Activated CD4-positive, alpha-beta T cell treated with anti-CD3 and anti-CD28 coated beads, Interleukin-2, amount 10 ng/mL, durations not matched to agents 7 days and 5 days (primary cell): Measurements from ENCODE around the gene DDX27. TPM values are rescaled to one million over a fixed set of nuclear protein-coding genes. Genes with fewer than 3 reads are reported as not detected.

Experiments used
- CTCF ChIA-PET: fragments of 350-600 bp; sonication (Branson Sonifier 250); formaldehyde crosslinking; loops from one replicate; lab custom pipeline; 2021; ENCODE audit warnings: antibody characterized with exemption; lab: Charles Lee
- POLR2A ChIA-PET: fragments of 350-600 bp; sonication (Branson Sonifier 250); formaldehyde crosslinking; loops from one replicate; lab custom pipeline; 2021; ENCODE audit warnings: antibody characterized with exemption; lab: Charles Lee
- DNase-seq: peaks from one replicate; pipeline ENCODE4 v3.0.0-alpha.2; 2020
- H3K27ac Mint-ChIP-seq: one replicate; pipeline ENCODE4 v1.8.0; 2021; ENCODE audit warnings: mild to moderate bottlenecking, moderate library complexity, mixed read lengths
- H3K27me3 Mint-ChIP-seq: one replicate; pipeline ENCODE4 v1.8.0; 2021; ENCODE audit warnings: mixed read lengths
- H3K36me3 Mint-ChIP-seq: one replicate; pipeline ENCODE4 v1.8.0; 2021; ENCODE audit warnings: low read depth, mixed read lengths
- H3K4me1 Mint-ChIP-seq: one replicate; pipeline ENCODE4 v1.8.0; 2021; ENCODE audit warnings: mixed read lengths
- H3K4me3 Mint-ChIP-seq: one replicate; pipeline ENCODE4 v1.8.0; 2021; ENCODE audit warnings: mild to moderate bottlenecking, moderate library complexity, mixed read lengths
- H3K9me3 Mint-ChIP-seq: one replicate; pipeline ENCODE4 v1.8.0; 2021; ENCODE audit warnings: mixed read lengths
- total RNA-seq, 2 experiments: library from RNA; stranded (reverse); gene quantifications; one replicate each; pipeline ENCODE4 v1.2.3, GENCODE V29; 2021

DDX27 gene
- total RNA-seq, 2 experiments from 2014 or later: 39.1 to 42.0 TPM

DNA sequence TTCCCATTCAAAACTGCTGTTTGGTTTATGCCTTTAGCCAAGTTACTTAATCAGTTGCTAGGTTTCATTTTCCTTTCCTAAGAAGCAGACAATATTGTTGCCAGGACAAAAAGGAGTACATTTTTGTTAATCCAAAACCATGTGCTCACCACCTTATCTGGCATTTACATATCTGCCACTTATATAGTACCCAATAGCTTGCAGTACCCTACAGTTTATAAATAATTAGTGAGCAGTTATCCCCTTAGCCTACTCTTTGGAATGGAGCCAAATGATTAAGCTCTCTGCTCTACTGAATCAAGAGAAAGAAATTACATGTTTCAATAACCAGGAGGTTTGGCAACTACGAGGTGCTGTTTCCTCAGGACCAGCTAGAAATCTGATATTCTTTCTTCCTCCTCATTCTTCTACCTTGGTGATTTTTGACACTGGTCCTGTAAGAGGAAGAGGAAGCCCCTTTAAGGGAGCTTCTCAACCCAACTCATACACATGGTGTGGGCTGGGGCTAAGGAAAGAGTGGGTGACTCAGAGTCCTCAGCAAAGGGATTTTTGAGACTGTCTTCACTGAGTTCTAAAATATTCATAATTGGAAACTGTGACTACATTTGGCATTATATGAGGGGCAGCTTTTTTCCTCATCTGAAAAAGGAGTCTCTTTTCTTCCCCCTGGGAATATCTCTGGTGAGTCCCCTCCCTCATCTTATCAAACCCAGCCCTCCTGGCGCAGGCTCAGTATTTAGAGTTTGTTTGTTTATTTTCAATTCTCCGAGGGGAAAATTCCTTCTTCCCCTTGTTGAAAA is 57.1 kb downstream of the DDX27 start:
- no peaks in the 10 kb centered on the region for H3K27me3 Mint-ChIP-seq
- H3K4me3 Mint-ChIP-seq: peak overlapping the region; percentile 98
- H3K9me3 Mint-ChIP-seq: peaks cover 15% of the 10 kb centered on the region
- CTCF ChIA-PET: interaction anchor here (1.2 to 2.1 kb wide), 2 partner anchors 22 to 45 kb away, joined by 4 to 9 read pairs; no protein-coding TSS in a partner anchor
- H3K36me3 Mint-ChIP-seq: peaks cover 72% of the 10 kb centered on the region
- H3K4me1 Mint-ChIP-seq: peaks cover 64% of the 10 kb centered on the region
- POLR2A ChIA-PET: interaction anchor here (0.7 kb wide), 1 partner anchor 98 kb away, joined by 3 read pairs; no protein-coding TSS in a partner anchor
- peak overlapping the region; percentile 96 for H3K27ac Mint-ChIP-seq
- peak; percentile 33 for DNase-seq

DNA sequence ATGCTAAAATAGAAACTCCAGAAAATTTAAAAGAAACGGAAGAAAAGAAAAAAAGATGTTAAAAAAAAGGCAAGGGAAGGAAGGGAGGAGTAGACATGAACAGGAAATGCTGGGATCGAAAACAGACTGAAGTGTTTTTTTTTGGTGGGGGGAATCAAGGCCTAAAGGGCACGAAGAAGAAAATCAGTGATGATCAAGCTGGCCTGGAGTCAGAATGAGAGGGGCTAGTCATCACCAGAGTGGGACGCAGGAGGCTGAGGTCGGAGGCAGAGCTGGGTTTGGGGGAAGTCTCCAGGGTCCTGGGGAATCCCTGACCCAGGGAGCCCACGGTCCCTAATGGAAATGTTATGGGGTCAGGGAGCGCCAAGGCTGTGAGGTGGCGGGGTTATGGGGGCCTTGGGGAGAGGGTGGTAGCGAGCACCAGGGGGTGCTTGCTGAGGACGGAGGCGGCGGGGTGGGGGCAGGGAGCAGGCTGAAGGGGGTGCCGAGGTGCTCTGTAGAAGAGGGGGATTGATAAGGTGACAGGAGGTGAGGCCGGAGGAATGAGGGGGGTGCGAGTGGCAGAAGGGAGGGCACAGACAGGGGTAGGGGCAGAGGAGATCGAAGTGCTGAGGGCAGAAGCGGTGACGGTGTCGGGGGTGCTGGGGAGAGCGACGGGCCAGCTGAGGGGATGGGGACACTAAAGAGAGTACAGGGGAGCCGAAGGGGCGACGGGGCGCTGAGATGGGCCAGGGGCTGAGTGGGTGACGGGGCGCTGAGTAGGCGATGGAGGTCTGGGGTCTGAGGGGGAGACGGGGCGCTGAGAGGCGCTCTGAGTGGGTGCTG is 58.0 kb downstream of the DDX27 start:
- H3K4me1 Mint-ChIP-seq: peaks cover 65% of the 10 kb centered on the region
- ChIA-PET POLR2A (interaction anchor here (0.7 kb wide), 1 partner anchor 98 kb away, joined by 3 read pairs; no protein-coding TSS in a partner anchor), CTCF (interaction anchor here (1.2 to 2.1 kb wide), 2 partner anchors 23 to 44 kb away, joined by 4 to 9 read pairs; no protein-coding TSS in a partner anchor)
- H3K27ac Mint-ChIP-seq: peak overlapping the region; percentile 96
- peaks cover 72% of the 10 kb centered on the region for H3K36me3 Mint-ChIP-seq
- H3K27me3 Mint-ChIP-seq: no peaks in the 10 kb centered on the region
- peak; percentile 29 for DNase-seq
- H3K9me3 Mint-ChIP-seq: peaks cover 22% of the 10 kb centered on the region
- peak overlapping the region; percentile 98 for H3K4me3 Mint-ChIP-seq

GRCh38 chr20:49277786-49278035 is 58.5 kb downstream of the DDX27 start:
- Mint-ChIP-seq H3K4me1 (peaks cover 67% of the 10 kb centered on the region), H3K4me3 (peak overlapping the region; percentile 98), H3K27ac (peak overlapping the region; percentile 96), H3K36me3 (peaks cover 72% of the 10 kb centered on the region), H3K27me3 (no peaks in the 10 kb centered on the region), H3K9me3 (peaks cover 27% of the 10 kb centered on the region)
- DNase-seq: no peak
- POLR2A ChIA-PET: no interaction called here
- CTCF ChIA-PET: no interaction called here

DNA sequence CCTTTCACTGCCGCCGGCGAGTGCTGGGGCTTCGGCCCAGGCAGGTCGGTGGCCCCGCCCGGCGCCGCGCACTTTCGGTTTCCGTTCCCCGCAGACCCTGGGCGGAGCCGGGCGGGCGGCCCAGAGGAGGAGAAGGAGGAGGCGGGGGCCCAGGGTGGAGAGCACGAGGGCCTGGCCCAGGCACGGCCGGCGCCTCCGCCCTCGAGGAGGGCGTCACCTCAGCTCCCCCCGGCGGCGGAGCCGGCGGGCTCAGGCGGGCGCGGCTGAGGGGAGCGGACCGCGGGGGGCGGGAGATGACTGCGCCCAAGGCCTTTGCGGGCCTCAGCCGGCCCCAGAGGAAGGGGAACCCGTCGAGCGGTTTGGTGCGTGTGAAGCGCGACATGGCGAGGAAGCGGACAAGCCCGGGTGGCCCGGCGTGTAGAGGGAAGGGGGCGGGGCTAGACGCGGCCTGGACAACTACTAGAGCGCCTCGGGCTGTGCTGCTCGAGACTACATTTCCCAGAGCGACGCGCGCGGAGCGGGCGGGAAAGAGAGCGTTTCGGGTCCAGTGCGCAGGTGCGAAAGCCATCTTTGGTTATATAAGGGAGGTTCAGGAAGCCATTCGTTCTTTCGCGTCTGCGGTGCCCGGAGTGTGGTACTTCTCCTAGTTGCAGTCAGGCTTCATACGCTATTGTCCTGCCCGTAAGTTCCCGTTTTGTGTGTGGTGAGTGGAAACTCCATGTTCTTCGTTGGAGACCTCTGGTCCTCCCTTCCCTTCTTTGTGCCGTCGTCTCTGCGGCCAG is 59.0 kb downstream of the DDX27 start, which contains the start of gene ZNFX1:
TSS of gene ZNFX1 (minus strand) at position 22 of the 782 bp plus-strand sequence. CDS start 2,218 bp downstream, outside the sequence.
- H3K27me3 Mint-ChIP-seq: no peaks in the 10 kb centered on the region
- CTCF ChIA-PET: no interaction called here
- peak; percentile 99 for DNase-seq
- peak within 1 kb of the TSS; percentile 98 for H3K4me3 Mint-ChIP-seq
- peak within 1 kb of the TSS; percentile 96 for H3K27ac Mint-ChIP-seq
- peaks cover 31% of the 10 kb centered on the region for H3K9me3 Mint-ChIP-seq
- peaks cover 69% of the 10 kb centered on the region for H3K4me1 Mint-ChIP-seq
- H3K36me3 Mint-ChIP-seq: peaks cover 76% of the 10 kb centered on the region
- POLR2A ChIA-PET: no interaction called here

DNA sequence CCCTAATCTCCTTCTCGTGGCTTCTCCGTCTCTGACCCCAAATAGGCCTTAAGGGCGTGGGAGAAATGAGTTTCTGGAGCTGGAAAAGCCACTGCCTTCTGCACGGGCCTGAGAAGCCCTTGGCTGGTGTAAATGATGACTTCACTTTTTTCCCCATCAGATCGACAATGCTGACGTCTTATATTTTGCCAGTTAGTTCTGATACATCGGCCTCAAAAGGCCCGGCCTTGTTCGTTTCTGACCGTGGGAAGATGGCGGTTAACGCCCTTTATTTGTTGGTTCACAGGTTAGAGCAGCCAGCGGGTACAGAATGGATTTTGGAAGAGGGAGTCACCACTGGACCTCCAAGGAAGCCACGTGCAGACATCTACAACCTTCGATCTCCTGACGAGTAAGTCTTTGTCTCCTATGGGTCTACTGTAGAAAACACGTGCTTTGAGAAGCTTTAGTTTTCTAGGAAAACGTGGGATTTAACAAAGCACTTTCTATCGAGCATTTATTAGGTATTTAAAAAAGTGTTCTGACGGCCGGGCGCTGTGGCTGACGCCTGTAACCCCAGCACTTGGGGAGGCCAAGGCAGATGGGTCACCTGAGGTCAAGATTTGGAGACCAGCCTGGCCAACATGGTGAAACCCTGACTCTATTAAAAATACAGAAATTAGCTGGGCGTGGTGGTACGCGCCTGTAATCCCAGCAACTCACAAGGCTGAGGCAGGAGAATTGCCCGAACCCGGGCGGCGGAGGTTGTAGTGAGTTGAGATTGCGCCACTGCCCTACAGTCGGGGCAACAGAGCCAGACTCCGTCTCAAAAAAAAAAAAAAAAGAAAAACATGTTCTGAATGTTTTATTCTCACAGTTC is 59.8 kb downstream of the DDX27 start:
- peak overlapping the region; percentile 96 for H3K27ac Mint-ChIP-seq

GRCh38 chr20:49279677-49280462 is 60.7 kb downstream of the DDX27 start:
- POLR2A ChIA-PET: no interaction called here
- H3K27me3 Mint-ChIP-seq: no peaks in the 10 kb centered on the region
- no peak for DNase-seq
- CTCF ChIA-PET: interaction anchor here (1.3 kb wide), 1 partner anchor 13 kb away, joined by 5 read pairs; no protein-coding TSS in a partner anchor
- H3K36me3 Mint-ChIP-seq: peaks cover 84% of the 10 kb centered on the region
- H3K27ac Mint-ChIP-seq: peak overlapping the region; percentile 96
- H3K4me1 Mint-ChIP-seq: peaks cover 75% of the 10 kb centered on the region
- peaks cover 44% of the 10 kb centered on the region for H3K9me3 Mint-ChIP-seq
- peak overlapping the region; percentile 98 for H3K4me3 Mint-ChIP-seq

More for the DNA sequence above, 59.8 kb downstream of the DDX27 start:
- H3K36me3 Mint-ChIP-seq: peaks cover 78% of the 10 kb centered on the region
- peaks cover 69% of the 10 kb centered on the region for H3K4me1 Mint-ChIP-seq
- peak; percentile 30 for DNase-seq
- H3K4me3 Mint-ChIP-seq: peak overlapping the region; percentile 98
- POLR2A ChIA-PET: interaction anchor here (0.6 kb wide), 1 partner anchor 605 kb away, joined by 3 read pairs; no protein-coding TSS in a partner anchor
- H3K9me3 Mint-ChIP-seq: peaks cover 39% of the 10 kb centered on the region
- CTCF ChIA-PET: no interaction called here
- no peaks in the 10 kb centered on the region for H3K27me3 Mint-ChIP-seq

DNA sequence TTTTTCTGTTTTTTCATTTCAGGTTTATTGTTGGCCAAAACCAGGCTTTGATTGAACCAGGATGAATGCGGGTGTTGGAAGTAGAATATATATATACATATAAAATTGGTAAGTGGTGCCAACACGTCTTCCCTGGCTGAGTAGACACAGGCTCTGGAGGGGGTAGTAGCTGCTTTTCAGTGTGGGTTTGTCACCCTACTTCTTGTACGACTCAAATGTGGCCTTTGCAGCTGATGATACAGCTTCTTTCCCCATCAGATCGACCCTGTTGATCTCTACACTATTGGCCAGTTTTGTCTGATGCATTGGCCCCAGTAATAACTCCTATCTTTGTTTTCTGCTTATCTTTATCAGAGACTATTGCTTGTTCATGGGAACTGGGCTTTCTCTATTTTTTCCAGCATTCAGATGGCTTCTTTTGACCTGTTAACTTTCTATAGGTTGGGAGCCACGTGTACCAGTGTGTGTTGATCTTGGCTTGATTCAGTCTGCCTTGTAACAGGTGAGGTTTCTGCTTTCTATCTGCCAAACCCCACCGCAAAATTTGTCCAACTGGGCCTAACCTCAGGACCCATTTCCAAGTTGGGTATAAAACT is 61.3 kb downstream of the DDX27 start:
- H3K4me3 Mint-ChIP-seq: peak overlapping the region; percentile 98
- H3K36me3 Mint-ChIP-seq: peaks cover 85% of the 10 kb centered on the region
- H3K27ac Mint-ChIP-seq: peak overlapping the region; percentile 96
- POLR2A ChIA-PET: no interaction called here
- CTCF ChIA-PET: interaction anchor here (1.3 to 1.6 kb wide), 2 partner anchors 13 to 14 kb away, joined by 5 to 6 read pairs; no protein-coding TSS in a partner anchor
- peaks cover 50% of the 10 kb centered on the region for H3K9me3 Mint-ChIP-seq
- peaks cover 75% of the 10 kb centered on the region for H3K4me1 Mint-ChIP-seq
- DNase-seq: no peak
- H3K27me3 Mint-ChIP-seq: no peaks in the 10 kb centered on the region

GRCh38 chr20:49281059-49281912 is 62.1 kb downstream of the DDX27 start:
- no peaks in the 10 kb centered on the region for H3K27me3 Mint-ChIP-seq
- peaks cover 87% of the 10 kb centered on the region for H3K36me3 Mint-ChIP-seq
- H3K4me1 Mint-ChIP-seq: peaks cover 76% of the 10 kb centered on the region
- peak overlapping the region; percentile 98 for H3K4me3 Mint-ChIP-seq
- DNase-seq: no peak
- H3K27ac Mint-ChIP-seq: peak overlapping the region; percentile 96
- CTCF ChIA-PET: interaction anchor here (1.3 to 1.7 kb wide), 3 partner anchors 10 to 14 kb away, joined by 5 to 6 read pairs (median 5); no protein-coding TSS in a partner anchor
- POLR2A ChIA-PET: no interaction called here
- H3K9me3 Mint-ChIP-seq: peaks cover 57% of the 10 kb centered on the region

GRCh38 chr20:49281913-49282467 is 62.8 kb downstream of the DDX27 start:
- Mint-ChIP-seq H3K27ac (peak overlapping the region; percentile 74), H3K4me1 (peaks cover 80% of the 10 kb centered on the region), H3K4me3 (peak overlapping the region; percentile 98), H3K27me3 (no peaks in the 10 kb centered on the region), H3K9me3 (peaks cover 63% of the 10 kb centered on the region), H3K36me3 (peaks cover 87% of the 10 kb centered on the region)
- ChIA-PET POLR2A (no interaction called here), CTCF (interaction anchor here (1.6 to 1.7 kb wide), 2 partner anchors 9 to 13 kb away, joined by 5 to 6 read pairs; no protein-coding TSS in a partner anchor)
- DNase-seq: no peak
